Endodermal cell (in vitro differentiated cells): ENCODE measurements around the gene MRPL30. TPM values are rescaled to one million over a fixed set of nuclear protein-coding genes. Genes with fewer than 3 reads are reported as not detected.

Experiments used
- DNase-seq: peaks from one replicate; pipeline ENCODE4 v3.0.0-alpha.2; 2017
- H3K27ac ChIP-seq: 2 replicates; pipeline ENCODE4 v1.5.1; 2013; ENCODE audit warnings: mild to moderate bottlenecking, low read depth, low read length, moderate library complexity
- H3K27me3 ChIP-seq: 2 replicates; pipeline ENCODE4 v1.6.1; 2013; ENCODE audit warnings: mild to moderate bottlenecking, low read length, moderate library complexity; ENCODE audit not compliant: insufficient read depth, control insufficient read depth, poor library complexity, severe bottlenecking
- H3K36me3 ChIP-seq: 2 replicates; pipeline ENCODE4 v1.7.0; 2013; ENCODE audit warnings: mild to moderate bottlenecking, low read length, moderate library complexity; ENCODE audit not compliant: control insufficient read depth, insufficient read depth
- H3K4me1 ChIP-seq: one replicate; pipeline ENCODE4 v1.7.0; 2013; ENCODE audit warnings: low read length; ENCODE audit not compliant: control insufficient read depth, insufficient read depth
- H3K4me3 ChIP-seq: 2 replicates; pipeline ENCODE4 v1.5.1; 2013; ENCODE audit warnings: mild to moderate bottlenecking, low read length, moderate library complexity
- H3K9ac ChIP-seq: 2 replicates; pipeline ENCODE4 v1.6.1; 2013; ENCODE audit warnings: mild to moderate bottlenecking, low read length, moderate library complexity; ENCODE audit not compliant: poor library complexity, severe bottlenecking; ENCODE audit errors: extremely low read depth
- H3K9me3 ChIP-seq: 2 replicates; pipeline ENCODE4 v1.6.1; 2013; ENCODE audit warnings: mild to moderate bottlenecking, low read length, moderate library complexity; ENCODE audit not compliant: control insufficient read depth
- H3K27ac Mint-ChIP-seq: 2 replicates; pipeline ENCODE4 v1.8.0; 2020; ENCODE audit warnings: mixed read lengths
- H3K27me3 Mint-ChIP-seq: 2 replicates; pipeline ENCODE4 v1.8.0; 2021; ENCODE audit warnings: mild to moderate bottlenecking, mixed read lengths; ENCODE audit not compliant: insufficient read depth
- H3K36me3 Mint-ChIP-seq: 2 replicates; pipeline ENCODE4 v1.8.0; 2020; ENCODE audit warnings: low read depth, mixed read lengths
- H3K4me1 Mint-ChIP-seq: 2 replicates; pipeline ENCODE4 v1.8.0; 2020; ENCODE audit warnings: mixed read lengths
- H3K4me3 Mint-ChIP-seq: 2 replicates; pipeline ENCODE4 v1.8.0; 2020; ENCODE audit warnings: mild to moderate bottlenecking, moderate library complexity, mixed read lengths
- H3K9me3 Mint-ChIP-seq: 2 replicates; pipeline ENCODE4 v1.8.0; 2020; ENCODE audit warnings: mild to moderate bottlenecking, mixed read lengths
- CTCF ChIP-seq: fragments of 200-600 bp; sonication (generic); conservative IDR thresholded peaks from 2 replicates; pipeline ENCODE4 v1.5.0; 2021; ENCODE audit warnings: antibody characterized with exemption, mild to moderate bottlenecking
- WGBS, 2 experiments: methylation state at CpG; one replicate each; pipeline versions ENCODE4 v1.1.5 to v1.1.7; 2013; ENCODE audit warnings: missing lambda C conversion rate in 2 of 2, mixed read lengths in 1 of 2; ENCODE audit not compliant: insufficient coverage in 1 of 2, insufficient read length in 1 of 2; 5-methylcytosine and 5-hydroxymethylcytosine counted together
- total RNA-seq, 2 donors: library from RNA; stranded (reverse); fragmentation: NEBNext Ultra II Directional in 1 of 2; extraction: Animal tissue kit (Norgen Biotek cat#: 25700) in 1 of 2; gene quantifications; 2 replicates in 1 of 2; 3 replicates in 1 of 2; pipeline ENCODE4 v1.2.1, GENCODE V29; 2021

The MRPL30 gene
- total RNA-seq, 2 donors from 2014 or later: 39.8 to 46.1 TPM

GRCh38 chr2:99240431-99240830 is 59.4 kb downstream of the MRPL30 start:
- Mint-ChIP-seq H3K4me3 (no peak overlapping the region), H3K27me3 (no peaks in the 10 kb centered on the region), H3K4me1 (peaks cover 3% of the 10 kb centered on the region), H3K9me3 (peaks cover under 1% of the 10 kb centered on the region), H3K27ac (no peak overlapping the region), H3K36me3 (no peaks in the 10 kb centered on the region)
- H3K36me3 ChIP-seq: no peaks in the 10 kb centered on the region
- TF ChIP-seq CTCF: no peak
- no peaks in the 10 kb centered on the region for H3K4me1 ChIP-seq
- no peak for DNase-seq
- no peak overlapping the region for H3K4me3 ChIP-seq
- no peaks in the 10 kb centered on the region for H3K27me3 ChIP-seq
- H3K9ac ChIP-seq: no peak overlapping the region
- H3K27ac ChIP-seq: no peak overlapping the region
- H3K9me3 ChIP-seq: no peaks in the 10 kb centered on the region
- 92% methylated on average over 4 to 6 of the region's 6 CpGs for WGBS, 2 experiments

GRCh38 chr2:99242151-99242550 is 61.2 kb downstream of the MRPL30 start:
- no peaks in the 10 kb centered on the region for H3K36me3 Mint-ChIP-seq
- no peak for TF ChIP-seq CTCF
- no peaks in the 10 kb centered on the region for H3K9me3 ChIP-seq
- H3K4me1 Mint-ChIP-seq: peaks cover 3% of the 10 kb centered on the region
- H3K4me3 ChIP-seq: no peak overlapping the region
- no peak overlapping the region for H3K4me3 Mint-ChIP-seq
- H3K27ac Mint-ChIP-seq: no peak overlapping the region
- no peaks in the 10 kb centered on the region for H3K9me3 Mint-ChIP-seq
- H3K27ac ChIP-seq: no peak overlapping the region
- no peaks in the 10 kb centered on the region for H3K4me1 ChIP-seq
- H3K27me3 ChIP-seq: no peaks in the 10 kb centered on the region
- 85 to 91% methylated on average over 6 of the region's 6 CpGs for WGBS, 2 experiments
- no peaks in the 10 kb centered on the region for H3K36me3 ChIP-seq
- DNase-seq: no peak
- H3K9ac ChIP-seq: no peak overlapping the region
- H3K27me3 Mint-ChIP-seq: no peaks in the 10 kb centered on the region

Other genes with a start within 250 kb of the MRPL30 start
- gene CRACDL, start 245.0 kb upstream of the MRPL30 start, total RNA-seq: under 1 TPM; 0.26 to 0.31 TPM
- gene C2orf15, start 39.5 kb upstream of the MRPL30 start, total RNA-seq: 1 to 10 TPM; 3.1 to 6.5 TPM
- 10 to 100 TPM in 1 of 2 donors, 1 to 10 TPM in 1; 7.8 to 12.4 TPM for gene TSGA10, start 26.2 kb upstream of the MRPL30 start, total RNA-seq
- 10 to 100 TPM in 1 of 2 donors, 1 to 10 TPM in 1; 8.0 to 12.2 TPM for gene LIPT1, start 26.2 kb upstream of the MRPL30 start, total RNA-seq
- gene MITD1, start 126 bp upstream of the MRPL30 start, total RNA-seq: 10 to 100 TPM; 39.2 to 47.3 TPM
- gene LYG2, start 74.5 kb downstream of the MRPL30 start, total RNA-seq: not detected
- gene LYG1, start 120.0 kb downstream of the MRPL30 start, total RNA-seq: under 1 TPM; 0.35 to 0.55 TPM
- gene TXNDC9, start 155.1 kb downstream of the MRPL30 start, total RNA-seq: 10 to 100 TPM; 32.7 to 32.8 TPM
- 10 to 100 TPM; 54.2 to 63.6 TPM for gene EIF5B, start 156.2 kb downstream of the MRPL30 start, total RNA-seq